CD4-positive, alpha-beta memory T cell (primary cell): ENCODE measurements around the gene XPNPEP3. TPM values are rescaled to one million over a fixed set of nuclear protein-coding genes. Genes with fewer than 3 reads are reported as not detected.

ENCODE experiments used
- CTCF ChIA-PET: fragments of 350-600 bp; sonication (Branson Sonifier 250); formaldehyde crosslinking; loops from one replicate; lab custom pipeline; 2021; ENCODE audit warnings: inconsistent platforms; ENCODE audit not compliant: partially characterized antibody; lab: Charles Lee
- POLR2A ChIA-PET: fragments of 350-600 bp; sonication (Branson Sonifier 250); formaldehyde crosslinking; loops from one replicate; lab custom pipeline; 2021; ENCODE audit not compliant: partially characterized antibody; lab: Charles Lee
- DNase-seq, 5 donors: peaks; one replicate each; pipeline versions ENCODE4 v3.0.0 to v3.0.0-alpha.2; 2020 to 2022; ENCODE audit warnings: mixed read lengths in 1 of 5
- H3K27ac ChIP-seq: one replicate; pipeline ENCODE4 v1.7.0; 2013; ENCODE audit warnings: low read depth, low read length
- H3K27me3 ChIP-seq: 2 replicates; pipeline ENCODE4 v1.7.0; 2013; ENCODE audit warnings: mild to moderate bottlenecking, low read length, moderate library complexity; ENCODE audit not compliant: insufficient read depth
- H3K36me3 ChIP-seq: 2 replicates; pipeline ENCODE4 v1.7.0; 2013; ENCODE audit warnings: mild to moderate bottlenecking, low read length, moderate library complexity; ENCODE audit not compliant: insufficient read depth
- H3K4me1 ChIP-seq: 2 replicates; pipeline ENCODE4 v1.7.0; 2013; ENCODE audit warnings: mild to moderate bottlenecking, low read length, moderate library complexity; ENCODE audit not compliant: insufficient read depth
- H3K4me3 ChIP-seq, 2 donors: one replicate each; pipeline ENCODE4 v1.7.0; 2013; ENCODE audit warnings: low read length in 2 of 2, mild to moderate bottlenecking in 1 of 2
- H3K9me3 ChIP-seq, 2 donors: one replicate each; pipeline ENCODE4 v1.7.0; 2013; ENCODE audit warnings: low read length in 2 of 2, control low read depth in 1 of 2; ENCODE audit not compliant: control insufficient read depth in 1 of 2
- H3K27ac Mint-ChIP-seq, 7 donors: one replicate each; pipeline ENCODE4 v1.8.0; 2020 to 2021; ENCODE audit warnings: mixed read lengths in 7 of 7, mild to moderate bottlenecking in 6 of 7, inconsistent platforms in 3 of 7, moderate library complexity in 3 of 7
- H3K27me3 Mint-ChIP-seq, 2 donors: one replicate each; pipeline ENCODE4 v1.8.0; 2020 to 2021; ENCODE audit warnings: mixed read lengths in 2 of 2
- H3K36me3 Mint-ChIP-seq, 2 donors: one replicate each; pipeline ENCODE4 v1.8.0; 2020 to 2021; ENCODE audit warnings: mixed read lengths in 2 of 2, inconsistent platforms in 1 of 2, mild to moderate bottlenecking in 1 of 2
- H3K4me1 Mint-ChIP-seq, 4 donors: one replicate each; pipeline ENCODE4 v1.8.0; 2020 to 2021; ENCODE audit warnings: mixed read lengths in 4 of 4, mild to moderate bottlenecking in 1 of 4
- H3K4me3 Mint-ChIP-seq, 8 donors: one replicate each; pipeline ENCODE4 v1.8.0; 2020 to 2021; ENCODE audit warnings: mixed read lengths in 8 of 8, mild to moderate bottlenecking in 7 of 8, moderate library complexity in 6 of 8, inconsistent platforms in 3 of 8
- H3K9me3 Mint-ChIP-seq, 8 donors: one replicate each; pipeline ENCODE4 v1.8.0; 2020 to 2021; ENCODE audit warnings: mixed read lengths in 8 of 8, mild to moderate bottlenecking in 5 of 8, inconsistent platforms in 3 of 8, moderate library complexity in 1 of 8
- intact Hi-C: fragments of 100-400 bp; cut with micrococcal nuclease; formaldehyde crosslinking; loops from one replicate; pipeline ENCODE4 v1.15.1; 2023
- polyA plus RNA-seq, 2 donors: library from polyadenylated mRNA; unstranded; fragments of 300-500 nt; fragmentation: Illumina TruSeq; gene quantifications; one replicate each; pipeline ENCODE4 v1.2.3, GENCODE V29; 2021
- total RNA-seq, 2 experiments: library from RNA; stranded (reverse); gene quantifications; one replicate each; pipeline ENCODE4 v1.2.3, GENCODE V29; 2021

The XPNPEP3 gene
- total and polyA plus RNA-seq, 4 experiments from 2014 or later, result 3.7 to 20.0 (median 13.8) TPM

GRCh38 chr22:40951795-40952605 lies 95.1 kb downstream of the XPNPEP3 start:
- Mint-ChIP-seq H3K27me3 (peaks cover 0 to 5% of the 10 kb centered on the region in 2 donors), H3K27ac (peak overlapping the region; percentile 97 to 100 (median 100)), H3K4me1 (peaks cover 17 to 36% (median 30%) of the 10 kb centered on the region in 4 donors), H3K4me3 (peak overlapping the region; percentile 96 to 100 (median 99)), H3K36me3 (peaks cover 3 to 35% of the 10 kb centered on the region in 2 donors), H3K9me3 (peaks cover 0 to 2% (median 0%) of the 10 kb centered on the region in 8 donors)
- Histone ChIP-seq H3K4me1 (peaks cover 33% of the 10 kb centered on the region), H3K27me3 (no peaks in the 10 kb centered on the region), H3K36me3 (peaks cover 4% of the 10 kb centered on the region), H3K9me3 (no peaks in the 10 kb centered on the region), H3K4me3 (peak overlapping the region; percentile 72 to 92), H3K27ac (peak overlapping the region; percentile 87)
- intact Hi-C loops, result loop anchor here (1.0 to 5.0 kb wide), 9 partner anchors 30 to 517 kb away; partner anchors contain the start of genes ACO2, L3MBTL2, PHF5A and RANGAP1
- ChIA-PET CTCF (interaction anchor here (0.9 to 2.8 kb wide), 5 partner anchors 30 to 144 kb away, joined by 3 to 19 read pairs (median 3); no protein-coding TSS in a partner anchor), POLR2A (interaction anchor here (0.8 to 6.0 kb wide), 29 partner anchors 8 to 988 kb away, joined by 3 to 211 read pairs (median 6); partner anchors contain the start of genes ACO2, DESI1, EP300 and PHF5A)
- peak in 1 of 5 donors; percentile 2 for DNase-seq

DNA sequence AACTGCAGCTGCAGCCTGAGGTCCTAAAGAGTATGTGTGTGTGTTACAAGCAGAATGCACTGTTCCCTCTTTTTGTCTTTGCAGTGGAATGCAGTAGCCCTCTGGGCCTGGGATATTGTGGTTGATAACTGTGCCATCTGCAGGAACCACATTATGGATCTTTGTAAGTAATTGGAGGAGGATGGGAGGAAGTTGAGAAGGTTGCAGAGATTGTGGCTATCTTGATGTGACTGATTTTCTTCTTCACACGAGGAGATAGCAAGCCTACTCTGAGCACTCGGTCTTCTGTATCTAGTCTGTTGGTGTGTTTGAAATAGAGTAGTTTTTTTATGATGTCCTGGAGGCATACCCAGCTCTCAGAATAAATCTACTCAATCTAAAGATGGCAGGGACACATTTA lies 96.5 kb downstream of the XPNPEP3 start:
- no peak overlapping the region for H3K27ac ChIP-seq
- Mint-ChIP-seq H3K4me1 (peaks cover 17 to 40% (median 30%) of the 10 kb centered on the region in 4 donors), H3K36me3 (peaks cover 3 to 40% of the 10 kb centered on the region in 2 donors), H3K27me3 (peaks cover 0 to 5% of the 10 kb centered on the region in 2 donors), H3K4me3 (peak overlapping the region in 4 of 8 donors; percentile 2 to 53 (median 46)), H3K27ac (peak overlapping the region; percentile 24 to 100 (median 70)), H3K9me3 (peaks cover 0 to 2% (median 0%) of the 10 kb centered on the region in 8 donors)
- H3K4me1 ChIP-seq, result peaks cover 33% of the 10 kb centered on the region
- no peak for DNase-seq
- no peaks in the 10 kb centered on the region for H3K9me3 ChIP-seq
- ChIA-PET CTCF (no interaction called here), POLR2A (interaction anchor here (0.6 to 3.5 kb wide), 3 partner anchors 9 to 139 kb away, joined by 3 to 87 read pairs (median 3); partner anchors contain the start of gene EP300)
- no peaks in the 10 kb centered on the region for H3K27me3 ChIP-seq
- no peak overlapping the region for H3K4me3 ChIP-seq
- intact Hi-C loops, result loop anchor here (5.0 kb wide), 3 partner anchors 136 to 494 kb away; partner anchors contain the start of genes L3MBTL2, SLC25A17 and TOB2
- H3K36me3 ChIP-seq, result peaks cover 4% of the 10 kb centered on the region

DNA sequence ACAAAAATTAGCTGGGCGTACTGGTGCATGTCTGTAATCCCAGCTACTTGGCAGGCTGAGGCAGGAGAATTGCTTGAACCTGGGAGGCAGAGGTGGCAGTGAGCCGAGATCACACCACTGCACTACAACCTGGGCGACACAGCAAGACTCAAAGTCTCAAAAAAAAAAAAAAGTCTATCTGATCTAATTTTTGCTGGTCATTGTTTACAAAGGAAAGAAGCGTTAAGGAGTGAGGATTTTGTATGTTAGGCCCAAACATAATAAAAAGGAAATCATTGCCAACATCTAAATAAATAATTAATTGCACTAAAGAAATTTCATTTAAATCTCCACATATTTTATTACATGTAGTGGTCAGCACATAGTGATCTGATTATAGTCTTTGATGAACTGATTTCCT lies 97.2 kb downstream of the XPNPEP3 start:
- intact Hi-C loops, result loop anchor here (5.0 kb wide), 3 partner anchors 137 to 493 kb away; partner anchors contain the start of genes L3MBTL2, SLC25A17 and TOB2
- H3K27ac ChIP-seq, result no peak overlapping the region

GRCh38 chr22:40955571-40955970 lies 98.6 kb downstream of the XPNPEP3 start:
- DNase-seq, result no peak
- H3K4me3 ChIP-seq, result no peak overlapping the region
- H3K9me3 ChIP-seq, result no peaks in the 10 kb centered on the region
- intact Hi-C loops, result no loop called here
- POLR2A ChIA-PET, result interaction anchor here (1.0 kb wide), 1 partner anchor 67 kb away, joined by 3 read pairs; no protein-coding TSS in a partner anchor
- H3K27ac Mint-ChIP-seq, result peak overlapping the region in 1 of 7 donors; percentile 16
- peaks cover 0 to 2% (median 0%) of the 10 kb centered on the region in 8 donors for H3K9me3 Mint-ChIP-seq
- H3K27me3 ChIP-seq, result no peaks in the 10 kb centered on the region
- CTCF ChIA-PET, result no interaction called here
- peaks cover 0 to 5% of the 10 kb centered on the region in 2 donors for H3K27me3 Mint-ChIP-seq
- H3K4me1 ChIP-seq, result peaks cover 28% of the 10 kb centered on the region
- no peak overlapping the region for H3K27ac ChIP-seq
- H3K4me3 Mint-ChIP-seq, result no peak overlapping the region
- peaks cover 22 to 44% (median 36%) of the 10 kb centered on the region in 4 donors for H3K4me1 Mint-ChIP-seq
- peaks cover 8% of the 10 kb centered on the region for H3K36me3 ChIP-seq
- H3K36me3 Mint-ChIP-seq, result peaks cover 9 to 56% of the 10 kb centered on the region in 2 donors

More for the DNA sequence above, 97.2 kb downstream of the XPNPEP3 start:
- peaks cover 0 to 5% of the 10 kb centered on the region in 2 donors for H3K27me3 Mint-ChIP-seq
- no peak for DNase-seq
- peak overlapping the region in 1 of 8 donors; percentile 41 for H3K4me3 Mint-ChIP-seq
- no peaks in the 10 kb centered on the region for H3K27me3 ChIP-seq
- H3K4me3 ChIP-seq, result no peak overlapping the region
- CTCF ChIA-PET, result no interaction called here
- no peaks in the 10 kb centered on the region for H3K9me3 ChIP-seq
- H3K4me1 Mint-ChIP-seq, result peaks cover 17 to 42% (median 32%) of the 10 kb centered on the region in 4 donors
- peaks cover 33% of the 10 kb centered on the region for H3K4me1 ChIP-seq
- H3K36me3 Mint-ChIP-seq, result peaks cover 3 to 42% of the 10 kb centered on the region in 2 donors
- POLR2A ChIA-PET, result interaction anchor here (0.7 kb wide), 1 partner anchor 138 kb away, joined by 3 read pairs; the partner anchor contains the start of gene EP300
- H3K27ac Mint-ChIP-seq, result peak overlapping the region in 3 of 7 donors; percentile 15 to 100 (median 74)
- peaks cover 8% of the 10 kb centered on the region for H3K36me3 ChIP-seq
- peaks cover 0 to 2% (median 0%) of the 10 kb centered on the region in 8 donors for H3K9me3 Mint-ChIP-seq

- H3K4me1 Mint-ChIP-seq, result peaks cover 16 to 39% (median 24%) of the 10 kb centered on the region in 4 donors
Observed at GRCh38 chr22:40957601-40958000, 100.7 kb downstream of the XPNPEP3 start.

GRCh38 chr22:40958299-40958698 lies 101.4 kb downstream of the XPNPEP3 start:
- Mint-ChIP-seq H3K4me3 (no peak overlapping the region), H3K9me3 (no peaks in the 10 kb centered on the region), H3K27me3 (no peaks in the 10 kb centered on the region), H3K4me1 (peaks cover 14 to 35% (median 20%) of the 10 kb centered on the region in 4 donors), H3K27ac (peak overlapping the region in 4 of 7 donors; percentile 22 to 59 (median 37)), H3K36me3 (peaks cover 10 to 48% of the 10 kb centered on the region in 2 donors)
- DNase-seq, result no peak
- no peak overlapping the region for H3K4me3 ChIP-seq
- POLR2A ChIA-PET, result interaction anchor here (1.0 kb wide), 1 partner anchor 63 kb away, joined by 3 read pairs; no protein-coding TSS in a partner anchor
- CTCF ChIA-PET, result no interaction called here
- no peaks in the 10 kb centered on the region for H3K9me3 ChIP-seq
- intact Hi-C loops, result no loop called here
- no peak overlapping the region for H3K27ac ChIP-seq
- peaks cover 13% of the 10 kb centered on the region for H3K4me1 ChIP-seq
- no peaks in the 10 kb centered on the region for H3K27me3 ChIP-seq
- H3K36me3 ChIP-seq, result peaks cover 12% of the 10 kb centered on the region

More at GRCh38 chr22:40957601-40958000, 100.7 kb downstream of the XPNPEP3 start:
- no peak overlapping the region for H3K4me3 ChIP-seq
- Mint-ChIP-seq H3K27me3 (no peaks in the 10 kb centered on the region), H3K27ac (no peak overlapping the region), H3K9me3 (no peaks in the 10 kb centered on the region), H3K36me3 (peaks cover 10 to 48% of the 10 kb centered on the region in 2 donors), H3K4me3 (no peak overlapping the region)
- peaks cover 20% of the 10 kb centered on the region for H3K4me1 ChIP-seq
- ChIA-PET POLR2A (interaction anchor here (1.0 kb wide), 1 partner anchor 64 kb away, joined by 3 read pairs; no protein-coding TSS in a partner anchor), CTCF (interaction anchor here (0.7 kb wide), 1 partner anchor 35 kb away, joined by 4 read pairs; no protein-coding TSS in a partner anchor)
- no peak for DNase-seq
- no peaks in the 10 kb centered on the region for H3K27me3 ChIP-seq
- intact Hi-C loops, result no loop called here
- H3K27ac ChIP-seq, result no peak overlapping the region
- H3K36me3 ChIP-seq, result peaks cover 8% of the 10 kb centered on the region
- no peaks in the 10 kb centered on the region for H3K9me3 ChIP-seq
